ENCODE data around the gene ENTPD1.
A peak's percentile ranks its signal among the peaks of the same experiment; 100 is the strongest.
"Not testable (repeated sequence)": the region's sequence is repeated elsewhere in the genome, so short reads cannot be mapped to it uniquely, and the experiment has no call there.

Gene ENTPD1

GRCh38 chr10:95896071-95896850, 140.3 kb downstream of the ENTPD1 start:
- in situ Hi-C loops (cut with MboI; ENCODE audit: low sequenced_read_pairs): no loop called here
- H3K4me3 ChIP-seq: no peak overlapping the region
- H3K4me1 ChIP-seq: no peaks in the 10 kb centered on the region
- DNase-seq (ENCODE audit: low spot score in 2 of 2): no peak
- peaks cover 33% of the 10 kb centered on the region for H3K36me3 ChIP-seq (replicated peaks)
- no peaks in the 10 kb centered on the region for H3K27me3 ChIP-seq (ENCODE audit: low read depth)
- no peaks in the 10 kb centered on the region for H3K9me3 ChIP-seq

- H3K4me3 ChIP-seq; H3K4me1 ChIP-seq; DNase-seq (ENCODE audit: low spot score in 2 of 2); H3K9me3 ChIP-seq; H3K27me3 ChIP-seq (ENCODE audit: low read depth); in situ Hi-C loops (cut with MboI; ENCODE audit: low sequenced_read_pairs): not testable (repeated sequence)
- H3K36me3 ChIP-seq (replicated peaks): peaks cover 11% of the 10 kb centered on the region
These were observed 150.1 kb downstream of the ENTPD1 start for GRCh38 chr10:95905897-95906580.

- Histone ChIP-seq H3K4me1 (peaks cover 2% of the 10 kb centered on the region), H3K9me3 (no peaks in the 10 kb centered on the region), H3K36me3 (replicated peaks) (peaks cover 11% of the 10 kb centered on the region), H3K27me3 (ENCODE audit: low read depth) (0 out of 2 replicates have a peak, but pooled peaks cover 3% of the 10 kb centered on the region), H3K4me3 (peak overlapping the region; percentile 60)
- in situ Hi-C loops (cut with MboI; ENCODE audit: low sequenced_read_pairs): no loop called here
- DNase-seq (ENCODE audit: low spot score in 2 of 2): peak; percentile 52 to 67
These were observed 150.9 kb downstream of the ENTPD1 start for GRCh38 chr10:95906677-95907455.

- peak within 1 kb of the TSS; percentile 60 for H3K4me3 ChIP-seq
- in situ Hi-C loops (cut with MboI; ENCODE audit: low sequenced_read_pairs): no loop called here
- peaks cover 11% of the 10 kb centered on the region for H3K36me3 ChIP-seq (replicated peaks)
- H3K4me1 ChIP-seq: peaks cover 2% of the 10 kb centered on the region
- H3K9me3 ChIP-seq: no peaks in the 10 kb centered on the region
- H3K27me3 ChIP-seq (ENCODE audit: low read depth): peaks cover 3% of the 10 kb centered on the region; the same call in 1 of the 2 replicates
- DNase-seq (ENCODE audit: low spot score in 2 of 2): peak; percentile 77 to 87
These were observed 151.7 kb downstream of the ENTPD1 start, which contains the start of gene CC2D2B for GRCh38 chr10:95907456-95908253. Gene CC2D2B, plus strand, starts transcription at chr10:95907975. Its CDS starts 3,349 bp downstream, at chr10:95911324.

- H3K9me3 ChIP-seq: no peaks in the 10 kb centered on the region
- DNase-seq (ENCODE audit: low spot score in 2 of 2): no peak
- in situ Hi-C loops (cut with MboI; ENCODE audit: low sequenced_read_pairs): no loop called here
- H3K36me3 ChIP-seq (replicated peaks): peaks cover 3% of the 10 kb centered on the region
- H3K27me3 ChIP-seq (ENCODE audit: low read depth): peaks cover 3% of the 10 kb centered on the region; the same call in 1 of the 2 replicates
- peak overlapping the region; percentile 60 for H3K4me3 ChIP-seq
- peaks cover 2% of the 10 kb centered on the region for H3K4me1 ChIP-seq
These were observed 152.5 kb downstream of the ENTPD1 start for GRCh38 chr10:95908450-95908849.

GRCh38 chr10:95909561-95909960, 153.6 kb downstream of the ENTPD1 start:
- in situ Hi-C loops (cut with MboI; ENCODE audit: low sequenced_read_pairs): no loop called here

GRCh38 chr10:95916039-95916438, 160.1 kb downstream of the ENTPD1 start:
- H3K36me3 ChIP-seq (replicated peaks); H3K4me3 ChIP-seq; H3K4me1 ChIP-seq; H3K27me3 ChIP-seq (ENCODE audit: low read depth); DNase-seq (ENCODE audit: low spot score in 2 of 2); H3K9me3 ChIP-seq; in situ Hi-C loops (cut with MboI; ENCODE audit: low sequenced_read_pairs): not testable (repeated sequence)

More at GRCh38 chr10:95909561-95909960, 153.6 kb downstream of the ENTPD1 start:
- peaks cover 2% of the 10 kb centered on the region for H3K4me1 ChIP-seq
- peaks cover 3% of the 10 kb centered on the region for H3K27me3 ChIP-seq (ENCODE audit: low read depth)
- H3K36me3 ChIP-seq (replicated peaks): no peaks in the 10 kb centered on the region
- H3K4me3 ChIP-seq: no peak overlapping the region
- no peak for DNase-seq (ENCODE audit: low spot score in 2 of 2)
- no peaks in the 10 kb centered on the region for H3K9me3 ChIP-seq
